ENCODE data around the gene OAS1.
"Not testable (repeated sequence)": the region's sequence is repeated elsewhere in the genome, so short reads cannot be mapped to it uniquely, and the experiment has no call there.

OAS1 gene

GRCh38 chr12:112887550-112887949, 19.2 kb upstream of the OAS1 start:
- DNase-seq (no peak), ATAC-seq (no peak)
- Mint-ChIP-seq H3K27me3 (peaks cover 21% of the 10 kb centered on the region), H3K27ac (no peak overlapping the region), H3K4me3 (no peak overlapping the region), H3K9me3 (no peaks in the 10 kb centered on the region), H3K4me1 (no peaks in the 10 kb centered on the region)

GRCh38 chr12:112891093-112892024, 15.4 kb upstream of the OAS1 start:
- H3K4me3 Mint-ChIP-seq, result no peak overlapping the region
- H3K4me1 Mint-ChIP-seq, result peaks cover 5% of the 10 kb centered on the region
- ATAC-seq (no peak), DNase-seq (no peak)
- no peaks in the 10 kb centered on the region for H3K9me3 Mint-ChIP-seq
- peaks cover 8% of the 10 kb centered on the region for H3K27me3 Mint-ChIP-seq
- no peak overlapping the region for H3K27ac Mint-ChIP-seq

GRCh38 chr12:112892856-112893255, 13.9 kb upstream of the OAS1 start:
- DNase-seq (no peak), ATAC-seq (no peak)
- H3K4me1 Mint-ChIP-seq, result peaks cover 6% of the 10 kb centered on the region
- H3K4me3 Mint-ChIP-seq, result no peak overlapping the region
- H3K27me3 Mint-ChIP-seq, result peaks cover 14% of the 10 kb centered on the region
- no peak overlapping the region for H3K27ac Mint-ChIP-seq
- no peaks in the 10 kb centered on the region for H3K9me3 Mint-ChIP-seq

GRCh38 chr12:112894128-112894527, 12.6 kb upstream of the OAS1 start:
- H3K9me3 Mint-ChIP-seq, result no peaks in the 10 kb centered on the region
- no peak for ATAC-seq
- H3K27ac Mint-ChIP-seq, result no peak overlapping the region
- no peak overlapping the region for H3K4me3 Mint-ChIP-seq
- peaks cover 12% of the 10 kb centered on the region for H3K27me3 Mint-ChIP-seq
- DNase-seq, result no peak
- H3K4me1 Mint-ChIP-seq, result peaks cover 6% of the 10 kb centered on the region

GRCh38 chr12:112898380-112898779, 8.4 kb upstream of the OAS1 start:
- no peak overlapping the region for H3K4me3 Mint-ChIP-seq
- H3K9me3 Mint-ChIP-seq, result no peaks in the 10 kb centered on the region
- H3K4me1 Mint-ChIP-seq, result peaks cover 13% of the 10 kb centered on the region
- ATAC-seq, result no peak
- no peak for DNase-seq
- H3K27ac Mint-ChIP-seq, result no peak overlapping the region
- peaks cover 12% of the 10 kb centered on the region for H3K27me3 Mint-ChIP-seq

- peak; percentile 58 for ATAC-seq
- peak; percentile 25 to 33 for DNase-seq
- no peak overlapping the region for H3K27ac Mint-ChIP-seq
- H3K4me1 Mint-ChIP-seq, result peaks cover 26% of the 10 kb centered on the region
- H3K27me3 Mint-ChIP-seq, result peaks cover 12% of the 10 kb centered on the region
- no peaks in the 10 kb centered on the region for H3K9me3 Mint-ChIP-seq
- no peak overlapping the region for H3K4me3 Mint-ChIP-seq
These were observed 6.2 kb upstream of the OAS1 start for GRCh38 chr12:112900298-112901145.

- DNase-seq (no peak), ATAC-seq (no peak)
- H3K27ac Mint-ChIP-seq, result no peak overlapping the region
- H3K27me3 Mint-ChIP-seq, result peaks cover 12% of the 10 kb centered on the region
- no peak overlapping the region for H3K4me3 Mint-ChIP-seq
- H3K9me3 Mint-ChIP-seq, result no peaks in the 10 kb centered on the region
- peaks cover 24% of the 10 kb centered on the region for H3K4me1 Mint-ChIP-seq
These were observed 5.5 kb upstream of the OAS1 start for GRCh38 chr12:112901271-112901670.

- peaks cover 53% of the 10 kb centered on the region for H3K4me1 Mint-ChIP-seq
- no peaks in the 10 kb centered on the region for H3K27me3 Mint-ChIP-seq
- no peak overlapping the region for H3K4me3 Mint-ChIP-seq
- H3K27ac Mint-ChIP-seq, result peak overlapping the region in 1 of 2 donors; percentile 6
- ATAC-seq, result no peak
- no peaks in the 10 kb centered on the region for H3K9me3 Mint-ChIP-seq
- no peak for DNase-seq
These were observed 2.2 kb upstream of the OAS1 start for GRCh38 chr12:112904571-112904970.

- ATAC-seq (no peak), DNase-seq (no peak)
- Mint-ChIP-seq H3K27ac (peak overlapping the region in 1 of 2 donors; percentile 9), H3K27me3 (no peaks in the 10 kb centered on the region), H3K9me3 (no peaks in the 10 kb centered on the region), H3K4me1 (peaks cover 58% of the 10 kb centered on the region), H3K4me3 (no peak overlapping the region)
These were observed 1.2 kb upstream of the OAS1 start for GRCh38 chr12:112905451-112906089.

- H3K9me3 Mint-ChIP-seq, result peaks cover 2 to 3% of the 10 kb centered on the region in 2 donors
- DNase-seq (no peak), ATAC-seq (peak; percentile 43)
- peak overlapping the region in 1 of 2 donors; percentile 95 for H3K27ac Mint-ChIP-seq
- peaks cover 54% of the 10 kb centered on the region for H3K4me1 Mint-ChIP-seq
- H3K4me3 Mint-ChIP-seq, result peak overlapping the region; percentile 87 to 97
- H3K27me3 Mint-ChIP-seq, result no peaks in the 10 kb centered on the region
These were observed 824 bp downstream of the OAS1 start for GRCh38 chr12:112907415-112908157.

- DNase-seq, result no peak
- no peak for ATAC-seq
- H3K9me3 Mint-ChIP-seq, result peaks cover 11 to 12% of the 10 kb centered on the region in 2 donors
- H3K4me1 Mint-ChIP-seq, result peaks cover 53% of the 10 kb centered on the region
- no peaks in the 10 kb centered on the region for H3K27me3 Mint-ChIP-seq
- H3K27ac Mint-ChIP-seq, result peak overlapping the region in 1 of 2 donors; percentile 44
- H3K4me3 Mint-ChIP-seq, result peak overlapping the region; percentile 57 to 97
These were observed 1.8 kb downstream of the OAS1 start for GRCh38 chr12:112908548-112908947.

GRCh38 chr12:112909693-112910092, 2.9 kb downstream of the OAS1 start:
- Mint-ChIP-seq H3K4me1 (peaks cover 48% of the 10 kb centered on the region), H3K27ac (peak overlapping the region in 1 of 2 donors; percentile 8)

GRCh38 chr12:112913038-112913688, 6.4 kb downstream of the OAS1 start:
- DNase-seq, result no peak
- H3K4me3 Mint-ChIP-seq, result no peak overlapping the region
- H3K27ac Mint-ChIP-seq, result no peak overlapping the region
- H3K9me3 Mint-ChIP-seq, result peaks cover 19 to 22% of the 10 kb centered on the region in 2 donors
- no peak for ATAC-seq
- no peaks in the 10 kb centered on the region for H3K27me3 Mint-ChIP-seq
- peaks cover 20% of the 10 kb centered on the region for H3K4me1 Mint-ChIP-seq

More at GRCh38 chr12:112909693-112910092, 2.9 kb downstream of the OAS1 start:
- H3K9me3 Mint-ChIP-seq, result peaks cover 12 to 15% of the 10 kb centered on the region in 2 donors
- H3K4me3 Mint-ChIP-seq, result no peak overlapping the region
- H3K27me3 Mint-ChIP-seq, result no peaks in the 10 kb centered on the region
- DNase-seq (no peak), ATAC-seq (no peak)

GRCh38 chr12:112913888-112914287, 7.1 kb downstream of the OAS1 start:
- not testable (repeated sequence) for H3K4me3 Mint-ChIP-seq, H3K27me3 Mint-ChIP-seq, DNase-seq, ATAC-seq, H3K27ac Mint-ChIP-seq
- Mint-ChIP-seq H3K9me3 (peaks cover 19 to 22% of the 10 kb centered on the region in 2 donors), H3K4me1 (peaks cover 13% of the 10 kb centered on the region)

All from stimulated activated naive CD8-positive, alpha-beta T cell treated with anti-CD3 and anti-CD28 coated beads, Interleukin-15, amount 100 ng/mL, for 72 hours (primary cell).